Activated B cell treated with CpG ODN at 0.5 μM for 24 hours (primary cell): ENCODE data around the gene SORL1. TPM values are rescaled to one million over a fixed set of nuclear protein-coding genes. Genes with fewer than 3 reads are reported as not detected.
A peak's percentile ranks its signal among the peaks of the same experiment; 100 is the strongest.

Experiments
- ATAC-seq: fragments of 200-7000 bp; cut with Tn5 transposase; one replicate; pipeline ENCODE4 v1.10.0; 2021; ENCODE audit warnings: low read depth, mild to moderate bottlenecking, moderate library complexity
- CTCF ChIA-PET: fragments of 350-600 bp; sonication (Branson Sonifier 250); formaldehyde crosslinking; loops from one replicate; lab custom pipeline; 2021; ENCODE audit warnings: antibody characterized with exemption; lab: Charles Lee
- POLR2A ChIA-PET: fragments of 350-600 bp; sonication (Branson Sonifier 250); formaldehyde crosslinking; loops from one replicate; lab custom pipeline; 2021; ENCODE audit warnings: antibody characterized with exemption; lab: Charles Lee
- DNase-seq: peaks from one replicate; pipeline ENCODE4 v3.0.0; 2022
- H3K27ac Mint-ChIP-seq: one replicate; pipeline ENCODE4 v1.8.0; 2020; ENCODE audit warnings: mixed read lengths
- H3K27me3 Mint-ChIP-seq: one replicate; pipeline ENCODE4 v1.8.0; 2021; ENCODE audit warnings: mixed read lengths
- H3K36me3 Mint-ChIP-seq: one replicate; pipeline ENCODE4 v1.8.0; 2021; ENCODE audit warnings: low read depth, mixed read lengths
- H3K4me1 Mint-ChIP-seq: one replicate; pipeline ENCODE4 v1.8.0; 2021; ENCODE audit warnings: mixed read lengths
- H3K4me3 Mint-ChIP-seq: one replicate; pipeline ENCODE4 v1.8.0; 2020; ENCODE audit warnings: mild to moderate bottlenecking, mixed read lengths
- H3K9me3 Mint-ChIP-seq: one replicate; pipeline ENCODE4 v1.8.0; 2020; ENCODE audit warnings: mixed read lengths
- CTCF ChIP-seq: fragments of 200-600 bp; IDR thresholded peaks from one replicate; pipeline ENCODE4 v1.8.0; 2022; ENCODE audit warnings: antibody characterized with exemption, mild to moderate bottlenecking
- intact Hi-C: fragments of 100-400 bp; cut with micrococcal nuclease; formaldehyde crosslinking; loops from one replicate; pipeline ENCODE4 v1.15.1; 2024
- total RNA-seq: library from RNA; stranded (reverse); gene quantifications from 2 replicates; pipeline ENCODE4 v1.2.3, GENCODE V29; 2022

Gene SORL1
- total RNA-seq, 1 donor from 2014 or later: 180 TPM

GRCh38 chr11:121435551-121436511 is 16.3 kb upstream of the SORL1 start:
- peaks cover 46% of the 10 kb centered on the region for H3K4me1 Mint-ChIP-seq
- CTCF ChIA-PET: interaction anchor here (1.2 kb wide), 1 partner anchor 113 kb away, joined by 3 read pairs; no protein-coding TSS in a partner anchor

GRCh38 chr11:121437018-121437685 is 15.0 kb upstream of the SORL1 start:
- Mint-ChIP-seq H3K27me3 (no peaks in the 10 kb centered on the region), H3K27ac (no peak overlapping the region), H3K36me3 (no peaks in the 10 kb centered on the region), H3K9me3 (no peaks in the 10 kb centered on the region), H3K4me3 (no peak overlapping the region), H3K4me1 (peaks cover 33% of the 10 kb centered on the region)
- ChIA-PET CTCF (no interaction called here), POLR2A (interaction anchor here (1.3 kb wide), 1 partner anchor 14 kb away, joined by 5 read pairs; no protein-coding TSS in a partner anchor)
- intact Hi-C loops: no loop called here
- no peak for TF ChIP-seq CTCF
- ATAC-seq (no peak), DNase-seq (no peak)

More at GRCh38 chr11:121435551-121436511, 16.3 kb upstream of the SORL1 start:
- no peak overlapping the region for H3K4me3 Mint-ChIP-seq
- peak overlapping the region; percentile 74 for H3K27ac Mint-ChIP-seq
- TF ChIP-seq CTCF: no peak
- H3K9me3 Mint-ChIP-seq: no peaks in the 10 kb centered on the region
- no peak for ATAC-seq
- POLR2A ChIA-PET: interaction anchor here (0.6 to 2.0 kb wide), 5 partner anchors 11 to 68 kb away, joined by 3 to 9 read pairs (median 3); partner anchors contain the start of genes SORL1 and SORL1-AS1
- no peak for DNase-seq
- no peaks in the 10 kb centered on the region for H3K36me3 Mint-ChIP-seq
- H3K27me3 Mint-ChIP-seq: no peaks in the 10 kb centered on the region
- intact Hi-C loops: no loop called here

- POLR2A ChIA-PET: interaction anchor here (1.3 kb wide), 1 partner anchor 13 kb away, joined by 5 read pairs; no protein-coding TSS in a partner anchor
- DNase-seq (no peak), ATAC-seq (no peak)
- CTCF ChIA-PET: no interaction called here
- H3K9me3 Mint-ChIP-seq: no peaks in the 10 kb centered on the region
- H3K27me3 Mint-ChIP-seq: no peaks in the 10 kb centered on the region
- intact Hi-C loops: no loop called here
- no peak for TF ChIP-seq CTCF
- no peak overlapping the region for H3K27ac Mint-ChIP-seq
- no peaks in the 10 kb centered on the region for H3K36me3 Mint-ChIP-seq
- peaks cover 30% of the 10 kb centered on the region for H3K4me1 Mint-ChIP-seq
- no peak overlapping the region for H3K4me3 Mint-ChIP-seq
Observed at GRCh38 chr11:121437686-121438078, 14.4 kb upstream of the SORL1 start.

GRCh38 chr11:121439337-121439736 is 12.8 kb upstream of the SORL1 start:
- DNase-seq (no peak), ATAC-seq (no peak)
- CTCF ChIA-PET: no interaction called here
- Mint-ChIP-seq H3K9me3 (no peaks in the 10 kb centered on the region), H3K27ac (no peak overlapping the region), H3K4me3 (no peak overlapping the region), H3K27me3 (no peaks in the 10 kb centered on the region), H3K36me3 (peaks cover under 1% of the 10 kb centered on the region), H3K4me1 (peaks cover 30% of the 10 kb centered on the region)
- POLR2A ChIA-PET: no interaction called here
- TF ChIP-seq CTCF: no peak
- intact Hi-C loops: no loop called here

- DNase-seq (no peak), ATAC-seq (no peak)
- intact Hi-C loops: no loop called here
- no peak overlapping the region for H3K27ac Mint-ChIP-seq
- H3K36me3 Mint-ChIP-seq: peaks cover 3% of the 10 kb centered on the region
- TF ChIP-seq CTCF: no peak
- POLR2A ChIA-PET: interaction anchor here (1.1 kb wide), 1 partner anchor 10 kb away, joined by 3 read pairs; no protein-coding TSS in a partner anchor
- peaks cover 30% of the 10 kb centered on the region for H3K4me1 Mint-ChIP-seq
- CTCF ChIA-PET: no interaction called here
- no peaks in the 10 kb centered on the region for H3K27me3 Mint-ChIP-seq
- H3K4me3 Mint-ChIP-seq: no peak overlapping the region
- H3K9me3 Mint-ChIP-seq: no peaks in the 10 kb centered on the region
Observed at GRCh38 chr11:121439759-121440158, 12.4 kb upstream of the SORL1 start.
